Activated T-helper 1 cell treated with anti-CD3 and anti-CD28 coated beads, Interleukin-12 subunit alpha, Interleukin-12 subunit beta, Interleukin-2, Interleukin-4 antibody, amounts not matched to agents 30 ng/mL and 10 ng/mL and 1 ng/mL, durations not matched to agents 14 hours and 24 hours and 36 hours (primary cell): ENCODE results near the gene UBE2J2. TPM values are rescaled to one million over a fixed set of nuclear protein-coding genes. Genes with fewer than 3 reads are reported as not detected.

ENCODE experiments used
- DNase-seq: peaks from one replicate; pipeline ENCODE4 v3.0.0; 2021; ENCODE audit warnings: low spot score
- H3K27ac Mint-ChIP-seq: one replicate; pipeline ENCODE4 v1.8.0; 2021; ENCODE audit warnings: mild to moderate bottlenecking, mixed read lengths
- H3K27me3 Mint-ChIP-seq: one replicate; pipeline ENCODE4 v1.8.0; 2022; ENCODE audit warnings: mild to moderate bottlenecking, moderate library complexity, mixed read lengths; ENCODE audit not compliant: insufficient read depth
- H3K36me3 Mint-ChIP-seq: one replicate; pipeline ENCODE4 v1.8.0; 2021; ENCODE audit warnings: low read depth, mixed read lengths
- H3K4me1 Mint-ChIP-seq: one replicate; pipeline ENCODE4 v1.8.0; 2021; ENCODE audit warnings: low read depth, mixed read lengths
- H3K4me3 Mint-ChIP-seq: one replicate; pipeline ENCODE4 v1.8.0; 2021; ENCODE audit warnings: mild to moderate bottlenecking, moderate library complexity, mixed read lengths
- H3K9me3 Mint-ChIP-seq: one replicate; pipeline ENCODE4 v1.8.0; 2021; ENCODE audit warnings: mixed read lengths
- intact Hi-C: fragments of 100-400 bp; cut with micrococcal nuclease; formaldehyde crosslinking; loops from one replicate; pipeline ENCODE4 v1.15.1; 2024
- total RNA-seq: library from RNA; stranded (reverse); gene quantifications from 2 replicates; pipeline ENCODE4 v1.2.3, GENCODE V29; 2022

The UBE2J2 gene
- total RNA-seq, 1 donor from 2014 or later, result 99.5 TPM

DNA sequence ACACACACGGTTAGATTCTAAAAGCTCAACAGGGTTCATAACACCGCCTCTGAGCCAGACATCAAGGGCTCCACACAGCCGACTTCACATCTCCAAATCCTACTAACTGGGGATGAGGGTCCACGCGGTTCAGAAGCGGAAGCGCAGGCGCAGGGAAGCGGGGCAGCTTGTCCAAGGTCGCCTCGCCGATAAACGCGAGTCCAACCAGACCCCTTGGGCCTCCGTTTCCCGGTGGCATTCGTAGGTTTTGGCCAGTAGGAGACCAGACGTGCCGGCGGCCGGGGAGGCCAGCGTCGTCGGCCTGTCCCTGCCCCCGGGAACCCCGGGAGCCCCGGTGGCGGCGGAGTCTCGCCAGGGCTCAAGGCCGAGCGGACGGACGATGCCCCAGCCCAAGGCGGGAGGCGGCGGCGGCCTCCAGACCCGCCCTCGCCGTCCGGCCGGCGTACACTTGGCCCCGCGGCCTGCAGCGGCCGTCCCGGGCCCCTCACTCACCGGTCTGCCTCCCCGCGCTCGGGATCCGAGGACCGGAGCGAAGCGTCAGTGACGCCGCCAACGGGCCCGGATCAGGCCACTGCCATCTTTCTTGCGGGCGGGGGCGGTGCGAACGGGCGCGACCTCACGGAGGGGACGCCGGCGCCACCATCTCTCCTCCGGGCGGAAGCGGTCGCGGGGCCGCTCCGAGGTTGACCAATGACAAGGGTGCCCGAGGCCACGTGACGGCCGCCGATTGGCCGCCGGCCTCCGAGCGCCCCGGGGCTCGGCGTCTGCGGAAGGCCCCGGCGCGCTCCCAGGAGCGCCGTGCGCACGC is 42.0 kb downstream of the UBE2J2 start, which contains the start of gene SDF4:
Gene SDF4, minus strand, starts transcription at position 602 of the 808 bp plus-strand sequence. CDS start 3,229 bp downstream, outside the sequence.
- Mint-ChIP-seq H3K27ac (peak within 1 kb of the TSS; percentile 90), H3K4me3 (peak within 1 kb of the TSS; percentile 94), H3K9me3 (no peaks in the 10 kb centered on the region), H3K27me3 (no peaks in the 10 kb centered on the region), H3K36me3 (peaks cover 23% of the 10 kb centered on the region), H3K4me1 (peaks cover 27% of the 10 kb centered on the region)
- intact Hi-C loops, result loop anchor here (1.0 to 5.0 kb wide), 5 partner anchors 41 to 199 kb away; partner anchors contain the start of genes C1orf159 and UBE2J2
- peak; percentile 98 for DNase-seq

GRCh38 chr1:1230656-1231399 is 42.8 kb downstream of the UBE2J2 start:
- H3K4me1 Mint-ChIP-seq, result peaks cover 27% of the 10 kb centered on the region
- DNase-seq, result no peak
- peak overlapping the region; percentile 90 for H3K27ac Mint-ChIP-seq
- H3K4me3 Mint-ChIP-seq, result peak overlapping the region; percentile 94
- peaks cover 27% of the 10 kb centered on the region for H3K36me3 Mint-ChIP-seq
- no peaks in the 10 kb centered on the region for H3K27me3 Mint-ChIP-seq
- intact Hi-C loops, result loop anchor here (1.0 to 5.0 kb wide), 5 partner anchors 17 to 199 kb away; partner anchors contain the start of genes TNFRSF4 and UBE2J2
- no peaks in the 10 kb centered on the region for H3K9me3 Mint-ChIP-seq

DNA sequence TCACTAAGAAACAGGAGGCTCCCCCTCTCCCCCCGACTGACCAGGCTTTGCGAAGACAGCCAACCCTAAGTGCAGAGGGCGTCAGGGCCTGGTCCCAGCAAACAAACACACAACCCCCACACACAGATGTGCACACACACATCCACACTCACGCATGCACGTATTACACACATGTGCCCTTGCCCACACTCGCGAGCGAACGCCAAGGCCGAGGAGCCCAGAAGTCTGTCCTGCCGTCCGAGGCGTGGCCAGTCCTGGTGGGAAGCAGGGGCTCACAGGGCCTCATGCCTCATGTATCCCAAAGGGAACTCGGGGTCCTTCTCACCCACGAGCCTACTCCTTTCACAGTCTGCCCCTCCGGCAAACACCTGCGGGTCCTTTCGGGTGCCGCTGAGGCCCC is 43.9 kb downstream of the UBE2J2 start:
- Mint-ChIP-seq H3K27me3 (no peaks in the 10 kb centered on the region), H3K27ac (peak overlapping the region; percentile 90), H3K36me3 (peaks cover 33% of the 10 kb centered on the region), H3K4me1 (peaks cover 27% of the 10 kb centered on the region), H3K4me3 (peak overlapping the region; percentile 94), H3K9me3 (no peaks in the 10 kb centered on the region)
- intact Hi-C loops, result loop anchor here (1.0 to 5.0 kb wide), 4 partner anchors 15 to 197 kb away; partner anchors contain the start of genes TNFRSF4 and UBE2J2
- DNase-seq, result no peak

DNA sequence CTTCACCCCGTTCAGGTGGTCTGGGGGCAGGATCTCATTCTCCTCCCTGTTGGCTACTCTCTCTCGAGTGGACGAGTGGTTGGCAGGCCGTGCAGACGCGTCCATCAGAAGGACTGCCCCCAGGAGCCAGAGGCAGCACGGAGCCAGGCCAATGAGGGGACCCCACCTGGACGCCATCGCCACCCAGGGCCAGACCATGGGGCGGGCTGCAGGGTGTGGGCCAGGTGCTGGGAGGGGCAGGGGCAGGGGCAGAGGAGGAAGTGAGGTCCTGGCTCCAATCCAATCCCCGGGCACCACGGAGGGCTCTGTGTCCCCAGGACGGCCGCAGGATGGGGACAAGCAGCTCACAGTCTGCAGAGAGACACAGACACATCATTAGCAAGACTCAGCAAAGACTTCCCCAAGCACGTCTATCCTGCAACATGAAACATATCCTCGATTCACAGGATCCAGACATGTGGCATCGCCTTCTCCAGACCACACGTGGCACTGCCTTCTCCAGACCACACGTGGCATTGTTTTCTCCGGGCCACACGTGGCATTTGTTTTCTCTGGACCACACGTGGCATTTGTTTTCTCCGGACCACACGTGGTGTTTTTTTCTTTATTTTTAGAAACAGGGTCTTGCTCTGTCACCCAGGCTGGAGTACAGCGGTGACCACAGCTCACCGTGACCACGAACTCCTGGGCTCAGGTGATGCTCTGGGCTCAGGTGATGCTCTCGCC is 44.9 kb downstream of the UBE2J2 start:
- H3K9me3 Mint-ChIP-seq, result no peaks in the 10 kb centered on the region
- no peaks in the 10 kb centered on the region for H3K27me3 Mint-ChIP-seq
- H3K4me1 Mint-ChIP-seq, result peaks cover 19% of the 10 kb centered on the region
- no peak overlapping the region for H3K27ac Mint-ChIP-seq
- peak overlapping the region; percentile 94 for H3K4me3 Mint-ChIP-seq
- no peak for DNase-seq
- intact Hi-C loops, result no loop called here
- H3K36me3 Mint-ChIP-seq, result peaks cover 29% of the 10 kb centered on the region

DNA sequence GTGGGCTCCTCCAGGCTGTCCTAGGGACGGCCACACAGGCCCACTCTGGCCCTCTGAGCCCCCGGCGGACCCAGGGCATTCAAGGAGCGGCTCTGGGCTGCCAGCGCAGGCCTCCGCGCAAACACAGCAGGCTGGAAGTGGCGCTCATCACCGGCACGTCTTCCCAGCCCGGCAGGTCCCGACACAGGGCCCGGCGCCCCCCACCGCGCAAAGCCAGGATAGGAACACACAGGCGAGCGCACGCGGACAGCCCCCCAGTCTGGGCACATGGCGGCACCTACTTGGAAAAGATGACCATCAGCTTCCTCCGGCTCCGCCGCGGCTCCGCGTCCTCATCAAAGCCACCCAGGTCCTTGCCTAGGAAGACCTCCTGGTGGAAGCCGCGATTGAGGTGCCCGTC is 45.5 kb downstream of the UBE2J2 start:
- Mint-ChIP-seq H3K4me1 (peaks cover 14% of the 10 kb centered on the region), H3K36me3 (peaks cover 28% of the 10 kb centered on the region), H3K4me3 (no peak overlapping the region), H3K27ac (no peak overlapping the region), H3K27me3 (no peaks in the 10 kb centered on the region), H3K9me3 (no peaks in the 10 kb centered on the region)
- intact Hi-C loops, result no loop called here
- DNase-seq, result no peak

DNA sequence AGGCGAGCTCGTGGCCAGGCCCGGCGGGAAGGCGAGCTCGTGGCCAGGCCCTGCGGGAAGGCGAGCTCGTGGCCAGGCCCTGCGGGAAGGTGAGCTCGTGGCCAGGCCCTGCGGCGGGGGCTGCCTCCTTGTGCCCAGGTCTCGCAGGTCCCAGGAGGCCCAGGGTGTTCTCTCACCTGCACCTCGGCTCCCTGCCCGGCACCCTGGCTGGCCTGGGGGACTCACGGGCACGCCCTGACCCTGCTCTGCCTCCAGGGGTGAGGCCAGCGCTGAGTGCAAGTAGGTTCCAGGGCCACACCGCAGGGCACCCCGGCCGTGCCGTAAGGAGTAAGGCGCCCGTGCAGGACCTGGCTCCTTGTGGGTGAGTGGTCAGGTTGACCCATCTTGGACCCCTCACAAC is 46.3 kb downstream of the UBE2J2 start:
- Mint-ChIP-seq H3K36me3 (peaks cover 35% of the 10 kb centered on the region), H3K27ac (no peak overlapping the region)

GRCh38 chr1:1226566-1227362 is 46.9 kb downstream of the UBE2J2 start:
- Mint-ChIP-seq H3K27ac (no peak overlapping the region), H3K9me3 (no peaks in the 10 kb centered on the region), H3K36me3 (peaks cover 36% of the 10 kb centered on the region), H3K4me3 (no peak overlapping the region), H3K4me1 (peaks cover 18% of the 10 kb centered on the region), H3K27me3 (no peaks in the 10 kb centered on the region)
- DNase-seq, result no peak
- intact Hi-C loops, result no loop called here

More for the DNA sequence above, 46.3 kb downstream of the UBE2J2 start:
- Mint-ChIP-seq H3K4me3 (no peak overlapping the region), H3K27me3 (no peaks in the 10 kb centered on the region), H3K9me3 (no peaks in the 10 kb centered on the region), H3K4me1 (peaks cover 18% of the 10 kb centered on the region)
- DNase-seq, result no peak
- intact Hi-C loops, result no loop called here

DNA sequence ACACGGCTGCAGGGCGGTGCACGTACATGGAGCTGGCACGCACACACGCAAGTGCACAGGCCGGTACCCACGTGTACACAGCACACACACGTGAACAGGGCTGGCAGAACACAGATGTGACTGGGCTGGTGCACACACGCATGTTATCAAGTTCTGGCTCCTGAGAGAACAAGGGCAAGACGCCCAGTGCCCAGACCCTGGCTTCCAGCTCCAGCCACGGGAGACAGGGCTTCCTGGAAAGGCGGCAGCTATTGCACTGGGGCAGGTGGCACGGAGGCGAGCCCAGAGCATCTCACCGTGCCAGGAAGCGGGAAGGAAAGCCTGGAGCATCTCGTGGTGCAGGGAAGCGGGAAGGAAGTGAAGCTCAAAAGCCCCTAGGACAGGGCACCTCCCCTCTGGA is 47.7 kb downstream of the UBE2J2 start:
- no peak overlapping the region for H3K4me3 Mint-ChIP-seq
- H3K4me1 Mint-ChIP-seq, result peaks cover 18% of the 10 kb centered on the region
- no peaks in the 10 kb centered on the region for H3K9me3 Mint-ChIP-seq
- H3K27ac Mint-ChIP-seq, result peak overlapping the region; percentile 34
- H3K27me3 Mint-ChIP-seq, result no peaks in the 10 kb centered on the region
- DNase-seq, result no peak
- intact Hi-C loops, result no loop called here
- peaks cover 38% of the 10 kb centered on the region for H3K36me3 Mint-ChIP-seq

GRCh38 chr1:1225238-1225845 is 48.3 kb downstream of the UBE2J2 start:
- Mint-ChIP-seq H3K36me3 (peaks cover 40% of the 10 kb centered on the region), H3K4me1 (peaks cover 18% of the 10 kb centered on the region), H3K4me3 (peak overlapping the region; percentile 11), H3K27me3 (no peaks in the 10 kb centered on the region), H3K27ac (peak overlapping the region; percentile 34), H3K9me3 (no peaks in the 10 kb centered on the region)
- DNase-seq, result no peak
- intact Hi-C loops, result no loop called here

GRCh38 chr1:1223891-1224290 is 49.8 kb downstream of the UBE2J2 start:
- H3K9me3 Mint-ChIP-seq, result no peaks in the 10 kb centered on the region
- H3K36me3 Mint-ChIP-seq, result peaks cover 40% of the 10 kb centered on the region
- no peaks in the 10 kb centered on the region for H3K27me3 Mint-ChIP-seq
- peaks cover 12% of the 10 kb centered on the region for H3K4me1 Mint-ChIP-seq
- DNase-seq, result no peak
- intact Hi-C loops, result no loop called here
- no peak overlapping the region for H3K27ac Mint-ChIP-seq
- H3K4me3 Mint-ChIP-seq, result no peak overlapping the region

DNA sequence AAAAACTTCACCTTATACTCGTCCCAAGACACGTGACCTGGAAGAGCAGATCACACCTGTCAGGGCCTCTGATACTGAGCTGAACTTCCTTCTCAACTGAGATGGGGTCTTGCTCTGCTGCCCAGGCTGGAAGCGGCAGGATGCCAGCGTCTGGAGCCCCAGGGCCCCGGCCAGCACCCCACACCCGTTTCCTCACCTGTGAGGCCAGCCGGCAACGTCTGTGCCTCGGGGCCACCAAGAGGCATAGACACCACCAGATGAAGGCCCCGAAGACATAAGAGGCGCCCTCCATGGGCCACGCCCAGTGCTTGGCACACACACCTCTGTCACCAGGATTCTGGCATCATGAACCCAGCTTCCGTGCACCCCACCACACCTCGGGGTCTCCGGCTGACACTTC is 50.3 kb downstream of the UBE2J2 start:
- DNase-seq, result no peak
- peaks cover 15% of the 10 kb centered on the region for H3K4me1 Mint-ChIP-seq
- H3K4me3 Mint-ChIP-seq, result no peak overlapping the region
- intact Hi-C loops, result no loop called here
- H3K27me3 Mint-ChIP-seq, result no peaks in the 10 kb centered on the region
- H3K9me3 Mint-ChIP-seq, result no peaks in the 10 kb centered on the region
- peak overlapping the region; percentile 53 for H3K27ac Mint-ChIP-seq
- H3K36me3 Mint-ChIP-seq, result peaks cover 40% of the 10 kb centered on the region
